NCI-H1417 treated with DMSO at 0.1 percent for 48 hours (cell line): ENCODE measurements around the gene CDKN2B.
"Not testable (repeated sequence)": the region's sequence is repeated elsewhere in the genome, so short reads cannot be mapped to it uniquely, and the experiment has no call there.

Experiments
- DNase-seq: peaks from one replicate; lab custom pipeline; 2025; lab: John Stamatoyannopoulos, UW

Gene CDKN2B, protein sequence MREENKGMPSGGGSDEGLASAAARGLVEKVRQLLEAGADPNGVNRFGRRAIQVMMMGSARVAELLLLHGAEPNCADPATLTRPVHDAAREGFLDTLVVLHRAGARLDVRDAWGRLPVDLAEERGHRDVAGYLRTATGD

DNA sequence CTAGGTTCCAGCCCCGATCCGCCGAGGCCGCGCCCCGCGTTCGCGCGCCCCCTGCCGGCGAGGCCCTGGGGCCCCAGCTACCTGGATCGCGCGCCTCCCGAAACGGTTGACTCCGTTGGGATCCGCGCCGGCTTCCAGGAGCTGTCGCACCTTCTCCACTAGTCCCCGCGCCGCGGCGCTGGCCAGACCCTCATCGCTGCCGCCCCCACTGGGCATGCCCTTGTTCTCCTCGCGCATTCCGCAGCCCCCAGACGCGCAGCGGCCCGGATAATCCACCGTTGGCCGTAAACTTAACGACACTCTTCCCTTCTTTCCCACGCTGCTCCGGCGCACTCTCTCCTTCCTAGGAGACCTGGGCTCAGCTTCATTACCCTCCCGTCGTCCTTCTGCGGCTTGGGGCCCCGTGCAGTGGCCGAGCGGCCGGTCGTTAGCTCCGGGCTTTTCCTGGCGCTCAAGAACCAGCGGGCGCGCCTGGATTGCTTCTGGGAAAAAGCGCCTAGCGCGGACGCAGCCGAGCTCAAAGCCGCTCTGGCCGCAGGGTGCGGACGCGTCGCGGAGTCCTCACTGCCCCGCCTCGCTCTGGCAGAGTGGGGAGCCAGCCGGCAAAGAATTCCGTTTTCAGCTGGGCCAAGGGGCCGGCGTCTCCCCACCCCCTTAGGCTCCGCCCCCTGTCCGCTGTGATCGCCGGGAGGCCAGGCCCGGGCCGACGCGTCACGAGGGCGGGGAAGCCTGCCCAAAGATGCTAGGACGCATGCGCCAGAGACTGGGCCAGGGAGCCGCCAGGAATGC lies at the start of gene CDKN2B:
Gene CDKN2B, minus strand, starts transcription at position 589 of the 789 bp plus-strand sequence. Its CDS starts 352 bp downstream, at position 237.
- DNase-seq = no peak

DNA sequence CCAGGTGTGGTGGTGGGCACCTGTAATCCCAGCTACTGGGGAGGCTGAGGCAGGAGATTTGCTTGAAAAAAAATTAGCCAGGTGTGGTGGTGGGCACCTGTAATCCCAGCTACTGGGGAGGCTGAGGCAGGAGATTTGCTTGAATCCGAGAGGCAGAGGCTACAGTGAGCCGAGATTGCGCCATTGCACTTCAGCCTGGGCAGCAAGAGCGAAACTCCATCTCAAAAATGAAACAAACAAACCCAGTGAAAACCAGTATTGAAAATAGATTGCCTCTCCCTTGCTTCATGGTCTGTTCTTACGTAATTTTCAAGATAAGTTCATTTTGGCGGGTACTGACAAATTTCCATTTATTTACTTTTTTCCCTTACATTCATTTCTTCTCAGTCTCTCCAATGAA lies 48.9 kb upstream of the CDKN2B start:
- not testable (repeated sequence) for DNase-seq

DNA sequence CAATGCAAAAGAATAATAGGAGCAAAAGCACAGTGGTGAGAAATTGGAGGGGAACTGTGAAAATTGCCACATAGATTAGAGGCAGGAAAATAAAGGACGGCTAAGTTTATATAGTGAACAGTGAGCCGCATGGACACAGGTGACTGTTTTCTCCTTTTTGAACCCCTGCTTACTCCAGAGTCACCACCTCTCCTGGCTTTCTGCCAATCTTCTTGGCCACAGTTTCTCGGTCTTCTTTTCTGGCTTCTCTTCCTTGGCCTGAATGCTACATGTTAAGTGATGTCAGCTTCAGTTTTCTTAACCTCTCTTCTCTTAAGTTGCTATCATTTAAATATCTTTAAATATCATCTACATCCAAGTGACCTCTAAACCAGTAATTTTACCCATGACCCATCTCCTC lies 47.3 kb upstream of the CDKN2B start:
- no peak for DNase-seq

DNA sequence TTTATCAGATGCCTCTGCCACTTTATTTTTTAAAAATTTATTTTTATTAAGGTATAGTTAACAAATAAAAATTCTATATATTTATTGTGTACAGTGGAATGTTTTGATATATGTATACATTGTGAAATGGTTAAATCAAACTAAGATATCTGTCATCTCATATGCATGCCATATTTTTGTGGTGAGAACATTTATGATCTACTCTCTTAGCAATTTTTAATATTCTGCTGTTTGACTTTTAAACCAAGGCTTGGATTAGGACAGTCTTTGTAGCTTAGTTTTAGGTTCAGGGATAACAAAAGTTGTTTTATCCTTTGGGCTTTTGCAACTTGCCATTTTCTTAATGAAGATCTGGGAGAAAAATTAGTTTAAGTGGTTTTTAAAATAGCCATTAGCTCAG lies 46.0 kb upstream of the CDKN2B start:
- no peak for DNase-seq

DNA sequence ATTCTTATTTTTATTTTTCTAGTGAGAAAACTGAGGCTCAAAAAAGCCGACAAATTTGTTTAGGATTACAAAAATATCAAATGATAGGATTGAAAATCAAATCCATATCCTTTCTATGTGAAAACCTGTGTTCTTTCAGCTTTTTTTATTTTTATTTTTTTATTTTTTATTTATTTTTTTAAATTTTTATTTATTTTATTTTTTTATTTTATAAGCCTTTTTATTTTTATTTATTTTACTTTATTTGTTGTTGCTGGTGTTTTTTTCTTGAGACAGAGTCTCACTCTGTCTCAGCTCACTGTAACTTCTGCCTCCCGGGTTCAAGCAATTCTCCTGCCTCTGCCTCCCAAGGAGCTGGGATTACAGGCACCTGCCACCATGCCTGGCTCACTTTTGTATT lies 45.4 kb upstream of the CDKN2B start:
- no peak for DNase-seq

DNA sequence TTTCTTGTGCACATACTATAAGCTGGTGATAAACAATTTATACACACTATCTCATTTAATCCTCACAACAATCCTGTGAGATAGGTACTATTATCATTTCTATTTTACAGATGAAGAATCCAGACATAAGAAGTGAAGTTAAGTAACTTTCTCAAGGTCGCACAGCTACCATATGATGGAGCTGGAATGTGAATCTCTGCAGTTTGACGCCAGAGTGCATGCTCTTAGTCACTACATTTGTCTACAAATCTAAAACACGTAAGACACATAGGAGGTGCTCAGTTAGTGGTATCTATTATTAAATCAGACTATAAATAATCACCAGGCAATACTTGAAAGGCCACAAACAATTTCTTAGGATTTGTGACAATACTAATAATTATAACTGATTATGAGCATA lies 45.0 kb upstream of the CDKN2B start:
- no peak for DNase-seq

DNA sequence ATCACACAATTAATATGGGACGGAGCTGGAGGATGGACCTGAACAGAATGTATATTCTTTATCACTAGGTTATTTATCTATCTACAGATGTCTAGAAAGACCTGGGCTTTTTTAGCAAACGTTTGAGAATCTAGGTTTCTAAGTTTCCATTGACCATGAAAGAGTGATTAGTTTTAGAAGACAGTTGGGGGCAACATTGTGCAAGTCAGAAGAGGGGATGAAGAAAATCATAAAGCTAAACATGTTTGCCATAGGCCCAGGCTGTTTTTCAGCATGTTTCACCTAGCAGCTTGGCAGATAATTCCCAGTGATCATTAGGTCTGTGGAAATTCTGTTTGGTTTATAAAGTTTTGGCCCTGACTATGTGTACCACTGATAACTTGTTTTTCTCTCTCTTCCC lies 44.1 kb upstream of the CDKN2B start:
- no peak for DNase-seq

DNA sequence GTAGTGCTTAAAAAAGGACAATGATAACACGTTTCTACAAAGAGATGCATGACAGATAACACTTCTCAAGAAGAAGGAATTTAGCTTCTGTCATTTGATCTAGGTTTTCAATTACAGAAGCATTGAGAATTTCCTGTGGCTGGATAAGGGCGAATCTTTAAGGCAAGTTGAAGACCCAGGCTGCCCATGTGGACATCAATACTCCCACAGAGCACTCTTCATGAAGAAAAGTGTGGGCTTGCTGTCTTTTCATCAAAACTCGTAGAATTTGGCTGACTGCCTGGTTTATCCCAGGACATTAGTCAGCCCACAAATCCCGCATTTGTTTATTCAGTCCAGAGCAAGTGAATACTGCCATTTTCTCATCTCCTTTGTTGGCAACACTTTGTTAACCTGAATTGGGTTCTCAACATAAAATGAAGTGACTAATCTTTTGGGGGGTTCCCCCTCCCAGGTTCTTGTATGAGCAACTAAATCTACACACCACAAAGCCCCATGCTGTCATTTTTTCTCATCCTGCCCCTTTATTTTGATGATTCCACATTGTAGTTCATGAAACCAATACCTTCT lies 43.4 kb upstream of the CDKN2B start:
- no peak for DNase-seq

DNA sequence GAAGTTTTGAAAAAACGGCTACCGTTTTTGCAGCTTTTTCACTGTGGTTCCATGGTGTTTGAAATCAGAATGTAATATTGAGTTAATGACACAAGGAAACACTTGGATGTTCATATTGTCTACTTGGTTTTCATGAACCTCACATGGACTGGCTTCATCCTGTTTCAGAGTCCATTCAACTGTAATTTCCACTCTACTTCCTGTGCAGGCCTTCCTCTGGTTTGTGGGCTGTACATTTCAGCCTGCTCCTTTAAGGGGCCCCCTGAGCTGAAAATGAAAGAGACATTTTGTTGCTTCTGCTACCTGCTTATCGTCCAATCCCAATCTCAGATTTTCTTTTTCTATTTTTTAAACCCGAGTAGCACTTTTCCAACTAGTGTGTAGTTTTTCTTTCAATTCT lies 41.8 kb upstream of the CDKN2B start:
- no peak for DNase-seq

DNA sequence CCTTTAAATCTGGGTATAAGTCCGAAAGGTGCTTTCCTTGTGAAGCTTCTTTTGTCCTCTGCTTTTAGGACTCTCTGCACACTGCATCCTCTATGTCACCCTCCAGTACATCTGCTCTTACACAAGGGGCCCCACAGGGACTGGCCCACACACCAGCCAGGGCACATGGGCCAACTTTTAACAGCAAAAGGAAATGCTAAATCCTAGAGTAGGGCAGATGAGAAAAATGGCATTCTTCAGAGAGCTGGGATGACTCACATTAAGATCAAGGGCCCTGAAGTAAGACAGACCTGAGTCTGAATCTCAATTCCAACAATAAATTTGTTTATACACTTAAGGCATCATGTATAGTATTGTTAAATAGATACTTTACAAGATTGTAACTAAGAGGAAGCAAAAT lies 40.3 kb upstream of the CDKN2B start:
- DNase-seq = no peak

DNA sequence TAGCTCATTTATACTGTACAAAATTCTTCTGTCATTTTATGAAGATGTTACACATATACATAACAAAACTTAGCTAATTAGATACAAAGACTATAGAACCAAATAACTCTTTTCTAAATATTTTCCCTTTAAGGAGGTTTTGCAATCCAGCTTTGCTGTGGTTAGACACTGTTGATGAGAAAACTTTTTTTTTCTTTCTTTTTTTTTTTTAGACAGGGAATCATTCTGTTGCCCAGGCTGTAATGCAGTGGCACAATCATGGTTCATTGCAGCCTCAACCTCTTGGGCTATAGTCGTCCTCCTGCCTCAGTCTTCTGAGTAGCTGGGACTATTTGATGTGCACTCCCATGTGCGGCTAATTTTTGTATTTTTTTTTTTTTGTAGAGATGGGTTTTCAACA lies 38.5 kb upstream of the CDKN2B start:
- DNase-seq = no peak

DNA sequence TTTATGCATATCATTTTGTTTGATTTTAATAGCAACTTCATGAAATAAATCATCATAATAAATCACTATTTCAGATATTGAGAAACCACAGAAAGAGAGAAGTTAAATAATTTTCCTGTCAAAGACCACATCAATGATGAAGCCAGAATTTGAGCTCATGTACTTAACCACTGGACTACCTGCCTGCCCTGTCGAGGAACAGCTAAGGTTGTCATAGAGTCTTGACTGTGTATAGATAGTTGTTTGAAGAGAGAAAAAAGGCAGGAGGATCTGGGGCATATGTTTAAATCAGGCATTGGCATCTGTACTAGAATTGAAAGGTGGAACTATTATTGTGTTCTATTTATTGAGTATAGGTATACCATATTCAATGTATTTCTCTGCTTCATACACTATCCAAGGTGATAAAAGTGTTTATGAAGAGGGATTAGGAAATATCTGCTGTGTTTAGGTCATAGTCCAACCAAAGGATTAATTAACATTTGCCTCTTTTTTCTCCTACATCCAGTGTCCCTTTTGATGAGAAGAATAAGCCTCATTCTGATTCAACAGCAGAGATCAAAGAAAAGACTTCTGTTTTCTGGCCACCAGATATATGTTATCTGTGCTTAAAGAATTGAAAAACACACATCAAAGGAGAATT lies 37.3 kb upstream of the CDKN2B start:
- DNase-seq = no peak

DNA sequence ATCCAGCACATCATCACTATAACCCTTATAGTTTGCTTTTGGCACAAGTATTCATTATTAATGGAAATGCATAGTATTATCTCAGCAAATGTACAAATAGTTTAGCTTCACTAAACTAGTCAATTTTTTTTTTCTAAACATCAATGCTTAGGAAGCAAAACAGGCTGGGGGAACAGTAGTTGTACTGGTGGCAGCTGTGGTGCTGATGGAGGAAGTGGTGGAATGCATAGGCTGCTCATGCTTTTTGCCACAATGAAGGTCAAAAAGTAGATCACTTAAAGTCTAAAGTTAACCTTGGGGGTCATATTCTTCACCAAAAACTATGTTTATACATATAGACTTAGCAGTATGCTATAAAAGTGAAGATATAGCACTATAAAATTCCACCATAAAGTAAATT lies 36.3 kb upstream of the CDKN2B start:
- no peak for DNase-seq

DNA sequence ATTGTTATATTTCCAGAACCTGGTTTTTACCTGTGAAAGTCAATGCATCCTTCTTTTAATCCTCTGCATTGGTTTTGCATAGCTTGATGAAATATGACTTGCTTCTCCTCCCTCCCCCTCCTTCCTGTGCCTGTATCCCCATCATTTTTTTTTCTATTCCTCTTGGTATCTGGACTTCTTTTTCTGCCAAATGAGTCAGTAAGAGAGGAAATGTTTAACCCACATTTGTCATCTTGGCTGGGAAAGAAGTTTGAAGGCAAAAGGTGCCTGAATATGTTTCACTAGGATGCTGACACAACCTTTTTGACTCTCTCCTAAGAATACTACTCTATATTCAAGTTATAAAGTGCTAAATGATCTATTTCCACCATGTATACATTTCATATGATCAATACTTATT lies 35.5 kb upstream of the CDKN2B start:
- DNase-seq = no peak

DNA sequence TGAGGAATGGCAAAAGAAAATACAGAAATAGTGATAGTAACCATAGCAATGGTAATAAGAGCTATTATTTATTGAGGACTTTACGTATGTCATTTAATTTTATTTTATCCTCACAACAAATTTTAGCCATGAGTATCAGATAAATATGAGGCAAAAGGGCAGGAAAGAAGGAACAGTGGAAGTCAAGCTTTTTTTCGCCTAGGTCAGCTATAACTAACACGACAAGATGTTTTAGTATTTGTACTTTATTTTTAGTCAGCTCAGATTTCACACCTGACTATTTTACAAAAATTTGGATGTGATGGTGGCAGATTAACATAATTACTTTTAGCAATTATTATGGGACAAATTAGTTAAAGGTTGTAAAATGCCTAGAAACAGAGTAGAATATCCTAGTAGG lies 34.8 kb upstream of the CDKN2B start:
- DNase-seq = no peak

DNA sequence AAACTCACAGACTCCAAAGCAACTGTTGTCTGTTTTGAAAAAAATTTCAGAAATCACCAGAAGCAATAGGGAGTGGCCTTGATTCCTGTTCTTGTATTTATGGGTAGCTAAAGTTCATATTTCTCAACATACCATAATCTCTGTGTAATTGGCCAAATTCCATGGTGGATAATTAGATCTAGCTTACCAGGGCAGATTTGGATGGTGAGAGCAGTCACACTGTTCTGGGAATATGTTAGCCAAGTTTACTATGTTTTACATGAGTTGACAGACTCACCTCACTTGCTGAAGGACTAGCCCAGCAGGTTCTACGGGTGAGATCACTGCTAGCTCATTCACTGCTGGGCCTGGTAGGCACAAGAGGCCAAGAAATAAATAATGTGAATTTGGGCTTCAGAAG lies 32.7 kb upstream of the CDKN2B start:
- no peak for DNase-seq

DNA sequence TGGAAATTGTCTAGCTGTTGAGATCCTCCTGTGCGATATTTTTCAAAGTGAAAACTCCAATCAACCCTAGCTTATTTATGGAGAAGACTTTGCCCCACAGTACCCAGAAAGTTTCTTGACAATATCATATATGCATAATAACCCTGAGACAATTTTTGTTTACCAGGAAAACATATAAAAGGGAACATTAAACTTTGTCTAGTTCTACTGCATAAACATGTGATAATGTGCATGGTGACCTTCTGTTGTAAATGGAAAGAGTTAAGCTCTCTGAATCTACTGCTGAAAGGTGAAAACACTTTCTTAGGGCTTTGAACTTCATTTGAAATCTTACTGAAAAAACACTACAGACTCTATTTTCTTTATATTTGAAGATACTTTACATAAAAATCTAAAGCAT lies 32.2 kb upstream of the CDKN2B start:
- no peak for DNase-seq

DNA sequence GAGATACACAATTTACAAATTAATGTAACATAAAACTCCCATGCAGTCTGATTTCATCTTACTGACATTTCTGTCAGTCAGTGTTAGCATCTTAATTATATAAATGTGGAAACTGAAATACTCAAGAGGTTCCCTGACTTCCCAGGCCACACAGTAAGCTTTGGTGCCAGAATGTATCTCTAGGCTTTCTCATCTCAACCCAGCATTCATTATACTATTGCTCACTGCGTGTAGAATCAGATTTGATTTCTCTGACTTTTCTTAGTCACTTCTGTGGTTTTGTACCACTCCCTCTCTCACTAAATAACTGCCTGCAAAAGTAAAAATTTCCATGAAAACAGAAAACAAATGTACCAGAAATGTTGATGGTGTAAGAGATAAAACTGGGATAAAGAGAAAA lies 31.7 kb upstream of the CDKN2B start:
- no peak for DNase-seq

DNA sequence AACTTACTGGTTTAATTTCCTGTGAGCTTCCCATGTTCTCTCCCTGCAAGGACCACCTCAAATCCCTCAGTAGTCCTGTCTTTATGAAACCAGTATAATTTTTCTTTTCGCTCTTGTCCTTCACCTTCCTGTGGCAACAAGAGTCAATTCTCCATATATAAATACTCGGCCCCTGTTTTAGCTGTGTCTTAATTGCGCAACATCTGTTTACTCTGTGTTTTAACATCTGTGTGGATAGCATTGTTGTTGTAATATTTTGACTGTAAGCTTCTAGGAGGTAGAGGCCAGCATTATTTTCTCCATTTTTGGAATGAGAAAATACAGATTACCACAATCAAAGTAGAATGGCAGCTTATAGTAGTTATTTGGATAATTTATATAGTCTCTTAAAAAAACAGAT lies 30.2 kb upstream of the CDKN2B start:
- DNase-seq = no peak

DNA sequence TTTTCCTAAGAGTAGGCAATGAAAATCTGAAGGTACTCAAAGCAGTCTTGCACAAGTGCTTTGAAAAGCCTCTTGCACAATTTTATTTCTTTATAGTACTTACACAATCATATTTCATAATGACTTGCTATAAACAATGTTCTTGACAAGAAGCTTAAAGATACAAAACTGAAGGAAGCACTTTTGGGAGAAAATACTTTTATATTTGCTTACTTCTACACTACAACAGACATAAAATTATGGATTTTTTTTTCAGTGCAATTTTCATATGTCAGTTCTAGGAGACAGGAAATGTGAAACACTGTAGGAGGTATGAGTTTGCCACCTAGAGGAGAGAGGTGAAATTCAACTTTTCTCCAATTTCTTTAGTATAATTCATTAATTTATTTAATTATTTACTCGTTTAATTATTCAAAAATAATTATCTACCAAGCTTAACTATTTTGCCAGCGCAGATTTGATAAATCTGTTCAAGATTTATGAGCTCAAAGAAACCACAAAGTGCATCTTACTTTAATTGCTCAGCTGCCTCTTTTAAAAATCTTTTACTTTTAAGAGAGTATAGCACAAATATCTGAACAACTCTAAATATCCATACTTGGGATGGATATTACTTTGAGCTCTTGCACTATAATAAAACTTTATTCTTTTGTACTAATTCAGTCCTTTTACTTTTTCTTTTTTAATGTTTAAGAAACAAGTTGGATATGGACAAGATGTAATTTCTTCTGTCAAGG lies 29.0 kb upstream of the CDKN2B start:
- DNase-seq = no peak

DNA sequence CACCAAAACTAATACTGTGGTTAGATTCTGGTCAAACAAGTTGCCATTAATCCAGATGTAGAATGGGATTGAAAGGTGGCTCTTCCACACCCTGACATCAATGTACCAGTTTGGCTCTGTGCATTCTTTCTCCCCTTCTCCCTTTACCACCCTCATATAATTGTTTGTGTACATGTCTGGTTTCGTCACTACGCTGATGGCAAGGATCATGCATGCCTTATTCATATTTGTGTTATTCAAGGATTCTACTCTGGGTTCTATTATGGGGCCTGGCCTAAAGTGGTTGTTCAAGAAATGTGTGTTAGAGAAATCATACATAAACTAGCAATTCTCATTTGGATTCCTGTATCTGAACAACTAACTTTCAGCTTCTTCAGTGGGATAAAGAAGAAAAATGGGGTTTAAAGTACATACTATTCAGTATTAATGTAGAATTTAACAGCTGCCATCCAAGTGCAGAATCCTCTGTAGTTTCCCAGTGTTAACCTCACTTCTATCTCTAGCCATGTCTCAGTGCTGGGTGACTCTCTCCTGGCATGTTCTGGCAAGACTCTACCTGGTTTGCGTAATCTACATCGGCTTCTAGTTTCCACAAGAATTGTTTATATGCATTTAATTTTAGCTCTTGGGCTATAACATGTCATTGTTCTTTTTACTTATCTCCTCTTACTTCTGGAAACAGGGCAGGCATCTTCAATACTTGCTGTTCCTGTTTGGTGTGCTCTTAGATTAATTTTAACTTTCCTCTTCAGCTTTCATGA lies 27.9 kb upstream of the CDKN2B start:
- DNase-seq = no peak

DNA sequence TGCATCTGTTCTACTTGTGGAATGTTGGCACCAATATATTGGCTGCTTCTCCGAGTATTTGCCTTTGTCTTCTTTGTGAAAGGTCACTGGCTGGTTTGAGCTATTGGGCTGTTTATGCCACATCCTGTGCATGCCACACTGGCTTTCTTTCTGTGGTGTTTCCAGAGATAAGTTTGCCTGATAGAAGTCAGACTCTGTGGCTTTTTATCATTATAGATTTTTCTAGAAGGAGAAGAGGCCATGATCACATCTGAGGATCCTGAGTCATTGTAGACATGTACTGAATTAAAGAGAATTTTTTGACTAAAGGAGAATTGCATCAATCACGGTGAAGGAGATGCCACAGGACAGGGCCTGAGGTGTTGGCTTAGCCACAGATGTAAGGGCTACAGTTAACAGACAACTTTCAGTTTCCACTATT lies 26.5 kb upstream of the CDKN2B start:
- no peak for DNase-seq
